ENCODE measurements around the gene GNA12.

Gene GNA12

GRCh38 chr7:2851497-2851896 is 7.4 kb upstream of the GNA12 start:
- no peak for TF ChIP-seq CTCF (IDR thresholded peaks at IDR 0.05; ENCODE audit: low read length, missing control alignments)
- no peak overlapping the region for H3K4me3 ChIP-seq (replicated peaks; ENCODE audit: low read depth, low read length)
- DNase-seq (ENCODE audit: low read depth), result no peak

GRCh38 chr7:2849941-2850766 is 6.0 kb upstream of the GNA12 start:
- TF ChIP-seq CTCF (IDR thresholded peaks at IDR 0.05; ENCODE audit: low read length, missing control alignments), result no peak
- H3K4me3 ChIP-seq (replicated peaks; ENCODE audit: low read depth, low read length), result no peak overlapping the region
- no peak for DNase-seq (ENCODE audit: low read depth)

- no peak overlapping the region for H3K4me3 ChIP-seq (replicated peaks; ENCODE audit: low read depth, low read length)
- no peak for DNase-seq (ENCODE audit: low read depth)
- TF ChIP-seq CTCF (IDR thresholded peaks at IDR 0.05; ENCODE audit: low read length, missing control alignments), result no peak
These were observed 1.0 kb upstream of the GNA12 start for GRCh38 chr7:2845034-2845592.

- no peak for TF ChIP-seq CTCF (IDR thresholded peaks at IDR 0.05; ENCODE audit: low read length, missing control alignments)
- peak overlapping the region; percentile 67 for H3K4me3 ChIP-seq (replicated peaks; ENCODE audit: low read depth, low read length)
- peak; percentile 46 for DNase-seq (ENCODE audit: low read depth)
These were observed 376 bp downstream of the GNA12 start for GRCh38 chr7:2843711-2844152.

- no peak for DNase-seq (ENCODE audit: low read depth)
- peak overlapping the region; percentile 67 for H3K4me3 ChIP-seq (replicated peaks; ENCODE audit: low read depth, low read length)
- no peak for TF ChIP-seq CTCF (IDR thresholded peaks at IDR 0.05; ENCODE audit: low read length, missing control alignments)
These were observed 870 bp downstream of the GNA12 start for GRCh38 chr7:2843191-2843685.

GRCh38 chr7:2841907-2842306 is 2.2 kb downstream of the GNA12 start:
- H3K4me3 ChIP-seq (replicated peaks; ENCODE audit: low read depth, low read length), result no peak overlapping the region
- no peak for DNase-seq (ENCODE audit: low read depth)
- TF ChIP-seq CTCF (IDR thresholded peaks at IDR 0.05; ENCODE audit: low read length, missing control alignments), result no peak
